Astrocyte of the cerebellum (primary cell): ENCODE measurements around the gene CCAR1.
"Not testable (repeated sequence)": the region's sequence is repeated elsewhere in the genome, so short reads cannot be mapped to it uniquely, and the experiment has no call there.

Experiments
- DNase-seq: peaks from one replicate; pipeline ENCODE4 v3.0.0-alpha.2; 2011; ENCODE audit warnings: low read depth
- H3K4me3 ChIP-seq: 2 replicates; pipeline ENCODE4 v1.5.1; 2011; ENCODE audit warnings: mild to moderate bottlenecking, low read depth, low read length, moderate library complexity
- in situ Hi-C: cut with HindIII; loops from 2 replicates; pipeline ENCODE4 v1.10.0; 2017; ENCODE audit warnings: low sequenced_read_pairs
- TF ChIP-seq, protein P1 (sequence below): IDR thresholded peaks from 2 replicates; pipeline ENCODE4 v1.5.1; 2012; ENCODE audit warnings: low read length, low read depth, moderate library complexity, mild to moderate bottlenecking; ENCODE audit errors: missing control alignments

CCAR1 gene

DNA sequence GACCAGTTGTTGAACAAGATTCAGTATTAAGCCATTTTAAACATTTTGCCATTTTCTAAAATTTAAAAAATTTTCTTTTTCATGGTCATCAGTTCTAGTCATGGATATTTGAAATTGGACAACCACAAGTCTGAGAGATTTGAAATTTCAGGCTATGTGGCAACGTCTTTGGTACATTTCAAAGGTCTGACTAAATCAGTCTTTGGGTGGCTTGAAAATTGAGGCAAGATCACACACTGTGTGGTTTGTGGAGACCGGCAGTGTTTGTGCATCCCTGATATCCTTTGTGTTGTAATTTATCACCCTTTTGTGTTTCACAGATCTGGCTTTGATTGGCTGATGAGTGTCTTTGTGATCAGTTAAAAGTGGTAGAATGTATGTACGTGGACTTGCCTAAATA lies 35.7 kb downstream of the CCAR1 start:
- DNase-seq, result no peak
- TF ChIP-seq, protein P1, sequence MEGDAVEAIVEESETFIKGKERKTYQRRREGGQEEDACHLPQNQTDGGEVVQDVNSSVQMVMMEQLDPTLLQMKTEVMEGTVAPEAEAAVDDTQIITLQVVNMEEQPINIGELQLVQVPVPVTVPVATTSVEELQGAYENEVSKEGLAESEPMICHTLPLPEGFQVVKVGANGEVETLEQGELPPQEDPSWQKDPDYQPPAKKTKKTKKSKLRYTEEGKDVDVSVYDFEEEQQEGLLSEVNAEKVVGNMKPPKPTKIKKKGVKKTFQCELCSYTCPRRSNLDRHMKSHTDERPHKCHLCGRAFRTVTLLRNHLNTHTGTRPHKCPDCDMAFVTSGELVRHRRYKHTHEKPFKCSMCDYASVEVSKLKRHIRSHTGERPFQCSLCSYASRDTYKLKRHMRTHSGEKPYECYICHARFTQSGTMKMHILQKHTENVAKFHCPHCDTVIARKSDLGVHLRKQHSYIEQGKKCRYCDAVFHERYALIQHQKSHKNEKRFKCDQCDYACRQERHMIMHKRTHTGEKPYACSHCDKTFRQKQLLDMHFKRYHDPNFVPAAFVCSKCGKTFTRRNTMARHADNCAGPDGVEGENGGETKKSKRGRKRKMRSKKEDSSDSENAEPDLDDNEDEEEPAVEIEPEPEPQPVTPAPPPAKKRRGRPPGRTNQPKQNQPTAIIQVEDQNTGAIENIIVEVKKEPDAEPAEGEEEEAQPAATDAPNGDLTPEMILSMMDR, result no peak
- no peak overlapping the region for H3K4me3 ChIP-seq
- in situ Hi-C loops, result loop anchor here (25.0 kb wide), 1 partner anchor 156 kb away; the partner anchor contains the start of gene DDX50

- DNase-seq, result no peak
- TF ChIP-seq, protein P1, result no peak
- H3K4me3 ChIP-seq, result no peak overlapping the region
- in situ Hi-C loops, result loop anchor here (25.0 kb wide), 1 partner anchor 153 kb away; the partner anchor contains the start of gene DDX50
These were observed 38.3 kb downstream of the CCAR1 start for GRCh38 chr10:68759223-68759863.

- no peak for DNase-seq
- in situ Hi-C loops, result loop anchor here (25.0 kb wide), 1 partner anchor 152 kb away; the partner anchor contains the start of gene DDX50
- no peak overlapping the region for H3K4me3 ChIP-seq
- TF ChIP-seq, protein P1, result no peak
These were observed 38.9 kb downstream of the CCAR1 start for GRCh38 chr10:68759967-68760366.

- in situ Hi-C loops, result loop anchor here (25.0 kb wide), 1 partner anchor 145 kb away; the partner anchor contains the start of gene DDX50
- H3K4me3 ChIP-seq, DNase-seq: not testable (repeated sequence)
These were observed 46.4 kb downstream of the CCAR1 start for GRCh38 chr10:68767407-68767806.

DNA sequence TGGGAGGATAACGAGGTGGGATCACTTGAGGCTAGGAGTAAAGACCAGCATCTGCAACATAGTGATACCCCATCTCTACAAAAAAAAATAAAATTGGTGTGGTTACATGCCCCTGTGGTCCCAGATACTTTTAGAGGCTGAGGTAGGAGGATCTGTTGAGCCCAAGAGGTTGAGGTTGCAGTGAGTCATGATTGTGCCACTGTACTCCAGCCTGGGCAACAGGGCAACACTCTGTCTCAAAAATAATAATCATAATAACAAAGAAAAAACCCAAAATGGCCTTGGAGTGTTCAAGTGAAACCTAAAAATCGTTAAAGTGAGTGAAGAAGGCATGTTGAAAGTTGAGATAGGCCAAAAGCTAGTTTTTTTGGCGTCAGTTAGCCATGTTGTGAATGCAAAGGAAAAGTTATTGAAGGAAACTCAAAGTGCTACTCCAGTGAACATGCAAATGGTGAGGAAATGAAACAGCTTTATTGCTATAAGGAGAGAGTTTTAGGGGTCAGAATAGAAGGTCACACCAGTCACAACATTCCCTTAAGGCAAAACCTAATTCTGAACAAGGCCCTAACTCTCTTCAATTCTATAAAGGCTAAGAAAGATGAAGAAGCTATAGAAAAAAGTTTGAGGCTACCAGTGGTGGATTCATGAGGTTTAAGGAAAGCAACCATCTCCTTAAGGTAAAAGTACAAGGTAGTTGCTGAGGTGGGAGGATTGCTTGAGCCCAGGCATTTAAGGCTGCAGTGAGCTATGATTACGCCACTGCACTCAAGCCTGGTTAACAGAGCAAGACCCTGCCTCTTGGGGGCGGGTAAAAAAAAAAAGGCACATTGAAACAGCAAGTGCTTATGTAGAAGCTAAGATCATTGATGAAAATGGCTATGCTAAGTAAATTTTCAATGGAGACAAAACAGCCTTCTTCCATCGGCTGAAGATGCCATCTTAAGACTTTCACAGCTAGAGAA lies 60.9 kb downstream of the CCAR1 start:
- no peak overlapping the region for H3K4me3 ChIP-seq
- no peak for DNase-seq
- TF ChIP-seq, protein P1, result no peak
- in situ Hi-C loops, result no loop called here

- no peak for DNase-seq
- in situ Hi-C loops, result no loop called here
- TF ChIP-seq, protein P1, result no peak
- no peak overlapping the region for H3K4me3 ChIP-seq
These were observed 63.4 kb downstream of the CCAR1 start for GRCh38 chr10:68784476-68784875.
